Esophagus (tissue), 2 donors: ENCODE data around the gene XPO1. TPM values are rescaled to one million over a fixed set of nuclear protein-coding genes. Genes with fewer than 3 reads are reported as not detected.

ENCODE experiments used
- H3K27ac ChIP-seq, 2 donors: one replicate each; pipeline ENCODE4 v1.5.1; 2013; ENCODE audit warnings: low read depth in 2 of 2, mild to moderate bottlenecking in 2 of 2, inconsistent platforms in 1 of 2, low read length in 1 of 2, moderate library complexity in 1 of 2
- H3K27me3 ChIP-seq, 2 donors: one replicate each; pipeline ENCODE4 v1.6.1; 2013; ENCODE audit warnings: low read length in 2 of 2, control low read depth in 1 of 2, mild to moderate bottlenecking in 1 of 2; ENCODE audit not compliant: insufficient read depth in 2 of 2, control insufficient read depth in 1 of 2
- H3K36me3 ChIP-seq, 2 donors: one replicate each; pipeline ENCODE4 v1.6.1; 2013; ENCODE audit warnings: low read length in 1 of 2; ENCODE audit not compliant: control insufficient read depth in 2 of 2, insufficient read depth in 2 of 2
- H3K4me1 ChIP-seq, 2 donors: one replicate each; pipeline ENCODE4 v1.6.1; 2013; ENCODE audit warnings: low read length in 1 of 2; ENCODE audit not compliant: control insufficient read depth in 2 of 2, insufficient read depth in 2 of 2
- H3K4me3 ChIP-seq, 2 donors: one replicate each; pipeline ENCODE4 v1.5.1; 2013; ENCODE audit warnings: low read length in 2 of 2, mild to moderate bottlenecking in 2 of 2, low read depth in 1 of 2, moderate library complexity in 1 of 2
- H3K9me3 ChIP-seq, 2 donors: one replicate each; pipeline ENCODE4 v1.6.1; 2013; ENCODE audit warnings: mild to moderate bottlenecking in 2 of 2, low read depth in 1 of 2, low read length in 1 of 2, moderate library complexity in 1 of 2; ENCODE audit not compliant: control insufficient read depth in 2 of 2, insufficient read depth in 1 of 2
- WGBS, 2 donors: extraction: QIAGEN DNeasy Blood & Tissue Kit; methylation state at CpG; one replicate each; pipeline ENCODE4 v1.1.7; 2013; 5-methylcytosine and 5-hydroxymethylcytosine counted together
- polyA plus RNA-seq, 2 donors: library from polyadenylated mRNA; stranded (reverse); fragments of 200-250 nt; gene quantifications; one replicate each; pipeline ENCODE4 v1.2.3, GENCODE V29; 2013
- donor health status: healthy with polysubstance abuse.
- donor health status: Bipolar disorder and iron deficiency.

Gene XPO1
- polyA plus RNA-seq, 2 donors, result 34.4 to 43.8 TPM

GRCh38 chr2:61537277-61537949 is 743 bp downstream of the XPO1 start:
- H3K27ac ChIP-seq, result peak overlapping the region; percentile 98 to 99
- H3K9me3 ChIP-seq, result no peaks in the 10 kb centered on the region
- H3K4me3 ChIP-seq, result peak overlapping the region; percentile 75 to 89
- H3K27me3 ChIP-seq, result no peaks in the 10 kb centered on the region
- H3K36me3 ChIP-seq, result no peaks in the 10 kb centered on the region
- 1 to 2% methylated on average over 45 to 52 of the region's 52 CpGs for WGBS, 2 donors
- no peaks in the 10 kb centered on the region for H3K4me1 ChIP-seq

- H3K4me1 ChIP-seq, result no peaks in the 10 kb centered on the region
- 0 to 1% methylated on average over 26 of the region's 26 CpGs for WGBS, 2 donors
- no peaks in the 10 kb centered on the region for H3K36me3 ChIP-seq
These were observed 1.4 kb downstream of the XPO1 start for GRCh38 chr2:61536572-61537276.

GRCh38 chr2:61536180-61536571 is 2.0 kb downstream of the XPO1 start:
- no peaks in the 10 kb centered on the region for H3K36me3 ChIP-seq
- no peaks in the 10 kb centered on the region for H3K4me1 ChIP-seq
- H3K9me3 ChIP-seq, result no peaks in the 10 kb centered on the region
- H3K27ac ChIP-seq, result peak overlapping the region; percentile 98 to 99
- H3K4me3 ChIP-seq, result peak overlapping the region; percentile 75 to 89
- no peaks in the 10 kb centered on the region for H3K27me3 ChIP-seq
- WGBS, 2 donors, result 1% methylated on average over 9 of the region's 9 CpGs

More at GRCh38 chr2:61536572-61537276, 1.4 kb downstream of the XPO1 start:
- no peaks in the 10 kb centered on the region for H3K27me3 ChIP-seq
- H3K9me3 ChIP-seq, result no peaks in the 10 kb centered on the region
- peak overlapping the region; percentile 75 to 89 for H3K4me3 ChIP-seq
- H3K27ac ChIP-seq, result peak overlapping the region; percentile 98 to 99

GRCh38 chr2:61535449-61535848 is 2.7 kb downstream of the XPO1 start:
- peak overlapping the region in 1 of 2 donors; percentile 31 for H3K4me3 ChIP-seq

GRCh38 chr2:61534926-61535325 is 3.2 kb downstream of the XPO1 start:
- WGBS, 2 donors, result 14 to 23% methylated on average over 2 of the region's 2 CpGs
- no peaks in the 10 kb centered on the region for H3K4me1 ChIP-seq

More at GRCh38 chr2:61535449-61535848, 2.7 kb downstream of the XPO1 start:
- Histone ChIP-seq H3K4me1 (no peaks in the 10 kb centered on the region), H3K9me3 (no peaks in the 10 kb centered on the region), H3K27ac (no peak overlapping the region), H3K36me3 (no peaks in the 10 kb centered on the region), H3K27me3 (no peaks in the 10 kb centered on the region)
- 7 to 11% methylated on average over 5 of the region's 5 CpGs for WGBS, 2 donors

GRCh38 chr2:61530749-61531148 is 7.4 kb downstream of the XPO1 start:
- H3K4me1 ChIP-seq, result no peaks in the 10 kb centered on the region
- H3K9me3 ChIP-seq, result no peaks in the 10 kb centered on the region
- no peak overlapping the region for H3K27ac ChIP-seq
- H3K36me3 ChIP-seq, result no peaks in the 10 kb centered on the region
- no peak overlapping the region for H3K4me3 ChIP-seq
- 59 to 62% methylated on average over 2 of the region's 2 CpGs for WGBS, 2 donors
- H3K27me3 ChIP-seq, result no peaks in the 10 kb centered on the region

More at GRCh38 chr2:61534926-61535325, 3.2 kb downstream of the XPO1 start:
- H3K27ac ChIP-seq, result no peak overlapping the region
- H3K9me3 ChIP-seq, result no peaks in the 10 kb centered on the region
- H3K27me3 ChIP-seq, result no peaks in the 10 kb centered on the region
- H3K4me3 ChIP-seq, result peak overlapping the region in 1 of 2 donors; percentile 31
- no peaks in the 10 kb centered on the region for H3K36me3 ChIP-seq

GRCh38 chr2:61529944-61530735 is 8.0 kb downstream of the XPO1 start:
- Histone ChIP-seq H3K36me3 (no peaks in the 10 kb centered on the region), H3K4me1 (no peaks in the 10 kb centered on the region), H3K9me3 (no peaks in the 10 kb centered on the region), H3K27me3 (no peaks in the 10 kb centered on the region), H3K4me3 (no peak overlapping the region), H3K27ac (no peak overlapping the region)
- 69 to 77% methylated on average over 3 of the region's 3 CpGs for WGBS, 2 donors

GRCh38 chr2:61520261-61520660 is 17.9 kb downstream of the XPO1 start:
- Histone ChIP-seq H3K4me1 (no peaks in the 10 kb centered on the region), H3K27me3 (no peaks in the 10 kb centered on the region), H3K36me3 (peaks cover 0 to 6% of the 10 kb centered on the region in 2 donors), H3K27ac (no peak overlapping the region), H3K4me3 (no peak overlapping the region), H3K9me3 (no peaks in the 10 kb centered on the region)
- WGBS, 2 donors, result 77 to 80% methylated on average over 3 of the region's 3 CpGs

- H3K4me3 ChIP-seq, result no peak overlapping the region
- WGBS, 2 donors, result 75 to 84% methylated on average over 12 of the region's 12 CpGs
- H3K36me3 ChIP-seq, result peaks cover 0 to 7% of the 10 kb centered on the region in 2 donors
- no peaks in the 10 kb centered on the region for H3K4me1 ChIP-seq
- no peaks in the 10 kb centered on the region for H3K9me3 ChIP-seq
- no peaks in the 10 kb centered on the region for H3K27me3 ChIP-seq
- H3K27ac ChIP-seq, result no peak overlapping the region
These were observed 25.3 kb downstream of the XPO1 start for GRCh38 chr2:61512768-61513398.
